ENCODE results near the gene RFX6.

- TF ChIP-seq, protein P1, sequence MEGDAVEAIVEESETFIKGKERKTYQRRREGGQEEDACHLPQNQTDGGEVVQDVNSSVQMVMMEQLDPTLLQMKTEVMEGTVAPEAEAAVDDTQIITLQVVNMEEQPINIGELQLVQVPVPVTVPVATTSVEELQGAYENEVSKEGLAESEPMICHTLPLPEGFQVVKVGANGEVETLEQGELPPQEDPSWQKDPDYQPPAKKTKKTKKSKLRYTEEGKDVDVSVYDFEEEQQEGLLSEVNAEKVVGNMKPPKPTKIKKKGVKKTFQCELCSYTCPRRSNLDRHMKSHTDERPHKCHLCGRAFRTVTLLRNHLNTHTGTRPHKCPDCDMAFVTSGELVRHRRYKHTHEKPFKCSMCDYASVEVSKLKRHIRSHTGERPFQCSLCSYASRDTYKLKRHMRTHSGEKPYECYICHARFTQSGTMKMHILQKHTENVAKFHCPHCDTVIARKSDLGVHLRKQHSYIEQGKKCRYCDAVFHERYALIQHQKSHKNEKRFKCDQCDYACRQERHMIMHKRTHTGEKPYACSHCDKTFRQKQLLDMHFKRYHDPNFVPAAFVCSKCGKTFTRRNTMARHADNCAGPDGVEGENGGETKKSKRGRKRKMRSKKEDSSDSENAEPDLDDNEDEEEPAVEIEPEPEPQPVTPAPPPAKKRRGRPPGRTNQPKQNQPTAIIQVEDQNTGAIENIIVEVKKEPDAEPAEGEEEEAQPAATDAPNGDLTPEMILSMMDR (IDR thresholded peaks at IDR 0.05; ENCODE audit: insufficient read depth, low read length, poor library complexity, severe bottlenecking): no peak
- TF ChIP-seq EZH2phosphoT487 (conservative IDR thresholded peaks at IDR 0.05; ENCODE audit: low read length): no peak
Observed at GRCh38 chr6:116975600-116975999, 98.6 kb downstream of the RFX6 start.

Data from SU-DHL-6 (cell line).